Tibial nerve (tissue), 3 donors: ENCODE results near the gene SBK3.

Experiments used
- CTCF ChIP-seq, 5 experiments: fragments of 200-600 bp in 3 of 5; fragments of 450-650 bp in 2 of 5; sonication (generic) in 3 of 5; IDR thresholded peaks; one replicate each; pipeline ENCODE4 v1.5.1; 2016 to 2019; ENCODE audit warnings: antibody characterized with exemption in 5 of 5, mild to moderate bottlenecking in 3 of 5, moderate library complexity in 2 of 5
- POLR2A ChIP-seq, 2 donors: fragments of 450-650 bp; IDR thresholded peaks; one replicate each; pipeline ENCODE4 v1.6.1; 2017; ENCODE audit warnings: antibody characterized with exemption in 2 of 2, mild to moderate bottlenecking in 2 of 2, moderate library complexity in 2 of 2

GRCh38 chr19:55508120-55508519 is 37.2 kb downstream of the SBK3 start:
- TF ChIP-seq POLR2A (IDR thresholded peaks at IDR 0.05) (no peak), CTCF (IDR thresholded peaks at IDR 0.05) (no peak)
